GM12878 (cell line): ENCODE measurements around the gene ADGRL3. TPM values are rescaled to one million over a fixed set of nuclear protein-coding genes. Genes with fewer than 3 reads are reported as not detected.

ENCODE experiments used
- ATAC-seq: fragments of 200-7000 bp; cut with Tn5 transposase; 3 replicates; pipeline ENCODE4 v1.9.1; 2020; ENCODE audit warnings: mild to moderate bottlenecking, moderate library complexity
- BruUV-seq: library from RNA; stranded (reverse); fragments of 400-500 nt; replicated peaks from 2 replicates; lab custom pipeline; 2021; lab: Mats Ljungman, UMichigan
- CTCF ChIA-PET: fragments of 300-600 bp; sonication (Branson Sonifier 250); formaldehyde crosslinking; extraction: SDS; loops from one replicate; lab custom pipeline; 2021; ENCODE audit warnings: inconsistent platforms; lab: Yijun Ruan, JAX
- POLR2A ChIA-PET: fragments of 350-600 bp; formaldehyde crosslinking; extraction: SDS; loops from one replicate; lab custom pipeline; 2021; ENCODE audit warnings: inconsistent platforms; lab: Charles Lee
- RAD21 ChIA-PET: fragments of 300-600 bp; sonication (Branson Sonifier 250); formaldehyde crosslinking; loops from one replicate; lab custom pipeline; 2023; ENCODE audit warnings: antibody characterized with exemption; ENCODE audit not compliant: unreplicated experiment; lab: Charles Lee
- SMC1A ChIA-PET: fragments of 300-600 bp; sonication (Branson Sonifier 250); formaldehyde crosslinking; loops from one replicate; lab custom pipeline; 2023; ENCODE audit not compliant: unreplicated experiment, uncharacterized antibody; lab: Charles Lee
- DNase-seq: peaks from one replicate; pipeline ENCODE4 v3.0.0-alpha.2; 2011; ENCODE audit warnings: low read depth, low spot score
- FAIRE-seq: peaks from 3 replicates; lab custom pipeline; 2011; peaks lifted over from hg19 to GRCh38; lab: Jason Lieb, UNC
- H2AFZ ChIP-seq: 2 replicates; pipeline ENCODE4 v1.6.0; 2011; ENCODE audit warnings: low read depth, low read length, control low read depth; ENCODE audit not compliant: control insufficient read depth
- H3K27ac ChIP-seq: 2 replicates; pipeline ENCODE4 v1.5.1; 2011; ENCODE audit warnings: control low read depth; ENCODE audit not compliant: control insufficient read depth, insufficient read depth
- H3K27me3 ChIP-seq, 2 experiments: replicated peaks in 1 of 2; 2 replicates each; pipeline versions ENCODE4 v1.6.0 to v1.6.1; 2011; ENCODE audit warnings: low read length in 1 of 2; ENCODE audit not compliant: control insufficient read depth in 2 of 2, insufficient read depth in 2 of 2
- H3K36me3 ChIP-seq, 2 experiments: 2 replicates each; pipeline ENCODE4 v1.5.1; 2011; ENCODE audit warnings: low read length in 1 of 2; ENCODE audit not compliant: control insufficient read depth in 2 of 2, insufficient read depth in 2 of 2
- H3K4me1 ChIP-seq: 2 replicates; pipeline ENCODE4 v1.6.1; 2011; ENCODE audit warnings: mild to moderate bottlenecking, low read length, moderate library complexity, mixed read lengths; ENCODE audit not compliant: control insufficient read depth, insufficient read depth
- H3K4me2 ChIP-seq: 2 replicates; pipeline ENCODE4 v1.6.0; 2011; ENCODE audit warnings: control low read depth; ENCODE audit not compliant: control insufficient read depth, insufficient read depth
- H3K4me3 ChIP-seq: fragments of 200-600 bp; sonication (generic); 2 replicates; pipeline ENCODE4 v1.5.1; 2016
- H3K79me2 ChIP-seq: 2 replicates; pipeline ENCODE4 v1.6.0; 2011; ENCODE audit warnings: low read length; ENCODE audit not compliant: control insufficient read depth, insufficient read depth
- H3K9ac ChIP-seq: 2 replicates; pipeline ENCODE4 v1.8.0; 2011; ENCODE audit warnings: low read length, control low read depth, mixed read lengths; ENCODE audit not compliant: control insufficient read depth, insufficient read depth
- H3K9me3 ChIP-seq: replicated peaks from 3 replicates; pipeline ENCODE4 v1.5.1; 2011; ENCODE audit warnings: mild to moderate bottlenecking, low read length; ENCODE audit not compliant: control insufficient read depth, insufficient read depth
- H4K20me1 ChIP-seq: 2 replicates; pipeline ENCODE4 v1.6.0; 2011; ENCODE audit not compliant: control insufficient read depth, insufficient read depth
- CREM ChIP-seq: IDR thresholded peaks from 2 replicates; pipeline ENCODE4 v1.6.1; 2014; ENCODE audit warnings: antibody characterized with exemption, low read depth
- FOS ChIP-seq: IDR thresholded peaks from 3 replicates; pipeline ENCODE4 v1.6.1; 2011; ENCODE audit warnings: borderline replicate concordance; ENCODE audit not compliant: insufficient read length; ENCODE audit errors: extremely low read depth
- SUPT20H ChIP-seq: IDR thresholded peaks from 2 replicates; pipeline ENCODE4 v1.6.1; 2011; ENCODE audit warnings: low read depth, mild to moderate bottlenecking, low read length, moderate library complexity, borderline replicate concordance; ENCODE audit not compliant: control insufficient read depth
- TARDBP ChIP-seq: IDR thresholded peaks from 2 replicates; pipeline ENCODE4 v1.6.1; 2016; ENCODE audit warnings: borderline replicate concordance
- ZNF274 ChIP-seq: IDR thresholded peaks from one replicate; pipeline ENCODE4 v1.8.0; 2011; ENCODE audit not compliant: insufficient read length, insufficient read depth
- WGBS: methylation state at CpG from one replicate; pipeline ENCODE4 v1.1.6; 2016; ENCODE audit warnings: low lambda C conversion rate; ENCODE audit not compliant: insufficient replicate concordance, insufficient coverage; ENCODE audit errors: missing lambda C conversion rate; 5-methylcytosine and 5-hydroxymethylcytosine counted together
- in situ Hi-C: fragments of 300-500 bp; cut with MboI; formaldehyde crosslinking; loops from 9 replicates; pipeline ENCODE4 v1.14.3; 2018; ENCODE audit warnings: mixed read lengths
- intact Hi-C: fragments of 100-400 bp; cut with micrococcal nuclease; formaldehyde crosslinking; loops from one replicate; pipeline ENCODE4 v1.14.2; 2022; ENCODE audit not compliant: unreplicated experiment
- polyA plus RNA-seq, 11 experiments: library from polyadenylated mRNA; depleted of rRNA in 4 of 11; unstranded in 6 of 11; stranded (reverse) in 5 of 11; fragments of >200 nt; fragmentation: Nextera tagmentation in 4 of 11; fragmentation: Illumina TruSeq in 1 of 11; extraction: Ambion mirVana in 4 of 11; extraction: Trizol in 1 of 11; gene quantifications; 1 replicate in 1 of 11; 2 replicates in 10 of 11; pipeline versions ENCODE4 v1.2.1 to v1.2.3, GENCODE V29; 2011 to 2016; ENCODE audit warnings: inconsistent platforms in 2 of 11, missing spikeins in 2 of 11, low read depth in 1 of 11
- total RNA-seq, 4 experiments: library from RNA; depleted of rRNA in 3 of 4; stranded (reverse); fragments of >200 nt in 3 of 4; fragmentation: Illumina TruSeq in 1 of 4; extraction: Trizol in 1 of 4; gene quantifications; 2 replicates each; pipeline versions ENCODE4 v1.2.1 to v1.2.3, GENCODE V29; 2013 to 2021
- TF ChIP-seq, protein P1 (sequence below): IDR thresholded peaks from 2 replicates; pipeline ENCODE4 v1.6.1; 2012; ENCODE audit warnings: low read length, inconsistent platforms
- TF ChIP-seq, protein P2 (sequence below): IDR thresholded peaks from 2 replicates; pipeline ENCODE4 v1.6.1; 2012; ENCODE audit warnings: low read depth, low read length, improper control_type of control experiment

ADGRL3 gene
- total and polyA plus RNA-seq, 10 of the 15 experiments (the other 5 are each of a cell fraction or from before 2014, with no cell fraction given): 1.1 TPM; not detected in 9

DNA sequence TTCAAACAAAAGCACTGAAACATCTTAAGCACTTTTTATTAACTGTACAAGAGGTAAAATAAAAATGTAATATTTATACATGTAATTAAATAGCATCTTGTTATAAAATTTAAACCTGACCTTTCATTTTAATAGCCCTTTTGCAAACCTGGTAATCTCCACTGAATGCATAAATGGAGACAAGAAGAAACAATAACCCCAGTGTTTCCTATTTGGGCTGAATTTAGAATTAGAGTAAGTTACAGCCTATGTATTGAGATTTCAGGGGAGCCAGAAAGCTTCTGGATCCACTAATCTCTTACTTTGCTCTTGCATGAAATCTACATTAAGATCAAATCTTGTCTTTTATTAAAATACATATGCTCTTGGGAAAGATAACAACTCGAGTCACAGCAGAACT, 261.8 kb downstream of the ADGRL3 start:
- CTCF ChIA-PET: no interaction called here
- POLR2A ChIA-PET: no interaction called here
- Histone ChIP-seq H3K79me2 (no peaks in the 10 kb centered on the region), H3K4me1 (no peaks in the 10 kb centered on the region), H3K27ac (no peak overlapping the region), H2AFZ (no peak overlapping the region), H3K4me3 (no peak overlapping the region), H3K36me3 (no peaks in the 10 kb centered on the region), H3K4me2 (no peak overlapping the region), H3K9me3 (no peaks in the 10 kb centered on the region), H3K9ac (no peak overlapping the region), H4K20me1 (no peaks in the 10 kb centered on the region), H3K27me3 (no peaks in the 10 kb centered on the region)
- WGBS: 5% methylated on average over 1 of the region's 1 CpG
- intact Hi-C loops (no loop called here), in situ Hi-C loops (no loop called here)
- SMC1A ChIA-PET: interaction anchor here (0.8 kb wide), 1 partner anchor 9 kb away, joined by 3 read pairs; no protein-coding TSS in a partner anchor
- TF ChIP-seq CREM (no peak), ZNF274 (no peak), FOS (no peak), TARDBP (no peak), SUPT20H (no peak)
- TF ChIP-seq, protein P1, sequence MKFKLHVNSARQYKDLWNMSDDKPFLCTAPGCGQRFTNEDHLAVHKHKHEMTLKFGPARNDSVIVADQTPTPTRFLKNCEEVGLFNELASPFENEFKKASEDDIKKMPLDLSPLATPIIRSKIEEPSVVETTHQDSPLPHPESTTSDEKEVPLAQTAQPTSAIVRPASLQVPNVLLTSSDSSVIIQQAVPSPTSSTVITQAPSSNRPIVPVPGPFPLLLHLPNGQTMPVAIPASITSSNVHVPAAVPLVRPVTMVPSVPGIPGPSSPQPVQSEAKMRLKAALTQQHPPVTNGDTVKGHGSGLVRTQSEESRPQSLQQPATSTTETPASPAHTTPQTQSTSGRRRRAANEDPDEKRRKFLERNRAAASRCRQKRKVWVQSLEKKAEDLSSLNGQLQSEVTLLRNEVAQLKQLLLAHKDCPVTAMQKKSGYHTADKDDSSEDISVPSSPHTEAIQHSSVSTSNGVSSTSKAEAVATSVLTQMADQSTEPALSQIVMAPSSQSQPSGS: no peak
- TF ChIP-seq, protein P2, sequence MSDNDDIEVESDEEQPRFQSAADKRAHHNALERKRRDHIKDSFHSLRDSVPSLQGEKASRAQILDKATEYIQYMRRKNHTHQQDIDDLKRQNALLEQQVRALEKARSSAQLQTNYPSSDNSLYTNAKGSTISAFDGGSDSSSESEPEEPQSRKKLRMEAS: no peak
- ATAC-seq (no peak), DNase-seq (no peak), FAIRE-seq (no peak)
- BruUV-seq: no TSS peak
- RAD21 ChIA-PET: no interaction called here
